K562 (cell line): ENCODE measurements around the gene IL34. TPM values are rescaled to one million over a fixed set of nuclear protein-coding genes. Genes with fewer than 3 reads are reported as not detected.

ENCODE experiments used
- ATAC-seq: fragments of 200-7000 bp; cut with Tn5 transposase; 3 replicates; pipeline ENCODE4 v1.9.1; 2020; ENCODE audit warnings: moderate library complexity
- BruUV-seq: library from RNA; stranded (reverse); fragments of 400-500 nt; replicated peaks from 2 replicates; lab custom pipeline; 2021; lab: Mats Ljungman, UMichigan
- CTCF ChIA-PET: fragments of 300-600 bp; formaldehyde crosslinking; extraction: SDS; loops from one replicate; lab custom pipeline; 2021; ENCODE audit warnings: low intra/inter-chr PET ratio; lab: Yijun Ruan, JAX
- POLR2A ChIA-PET: fragments of 300-600, 350-650 bp; sonication (Branson Sonifier 250); formaldehyde crosslinking; extraction: SDS; loops from one replicate; lab custom pipeline; 2021; ENCODE audit warnings: antibody characterized with exemption, inconsistent platforms; lab: Yijun Ruan, JAX
- DNase-seq, 4 experiments: peaks; one replicate each; pipeline versions ENCODE4 v3.0.0 to v3.0.0-alpha.2; 2011 to 2018; ENCODE audit warnings: low spot score in 3 of 4, mixed read lengths in 3 of 4; ENCODE audit errors: extremely low read depth in 1 of 4
- FAIRE-seq: peaks from 2 replicates; lab custom pipeline; 2011; peaks lifted over from hg19 to GRCh38; lab: Jason Lieb, UNC
- H2AFZ ChIP-seq: 2 replicates; pipeline ENCODE4 v1.6.0; 2011; ENCODE audit warnings: low read depth, low read length, control low read depth, inconsistent platforms
- H3K27ac ChIP-seq: fragments of 200-600 bp; 3 replicates; pipeline ENCODE4 v1.8.0; 2011; ENCODE audit warnings: low read depth, mild to moderate bottlenecking, control low read depth, inconsistent platforms, low read length, moderate library complexity, mixed read lengths; ENCODE audit errors: extremely low read depth
- H3K27me3 ChIP-seq, 2 experiments: fragments of 300-600 bp in 1 of 2; 2 replicates in 1 of 2; 3 replicates in 1 of 2; pipeline versions ENCODE4 v1.6.0 to v1.8.0; 2011; ENCODE audit warnings: inconsistent platforms in 2 of 2, low read length in 2 of 2, mild to moderate bottlenecking in 1 of 2, mixed read lengths in 1 of 2, moderate library complexity in 1 of 2; ENCODE audit not compliant: control insufficient read depth in 2 of 2, insufficient read depth in 2 of 2
- H3K36me3 ChIP-seq: fragments of 300-600 bp; 3 replicates; pipeline ENCODE4 v1.8.0; 2011; ENCODE audit warnings: mild to moderate bottlenecking, low read length, inconsistent platforms; ENCODE audit not compliant: control insufficient read depth, insufficient read depth
- H3K4me1 ChIP-seq, 2 experiments: fragments of 200-600 bp in 1 of 2; replicated peaks in 1 of 2; 2 replicates in 1 of 2; 3 replicates in 1 of 2; pipeline versions ENCODE4 v1.5.1 to v1.8.0; 2011; ENCODE audit warnings: inconsistent platforms in 2 of 2, low read length in 2 of 2, mild to moderate bottlenecking in 1 of 2, mixed read lengths in 1 of 2, moderate library complexity in 1 of 2; ENCODE audit not compliant: control insufficient read depth in 2 of 2, insufficient read depth in 2 of 2
- H3K4me2 ChIP-seq: 2 replicates; pipeline ENCODE4 v1.6.1; 2011; ENCODE audit warnings: low read length, control low read depth, inconsistent platforms, mixed read lengths; ENCODE audit not compliant: insufficient read depth
- H3K4me3 ChIP-seq: fragments of 200-600 bp; sonication (generic), shearing (Covaris generic); 2 replicates; pipeline ENCODE4 v1.5.1; 2016; ENCODE audit warnings: control low read depth, inconsistent platforms
- H3K79me2 ChIP-seq: fragments of 200-600 bp; 3 replicates; pipeline ENCODE4 v1.8.0; 2011; ENCODE audit warnings: low read length, inconsistent platforms; ENCODE audit not compliant: control insufficient read depth, insufficient read depth
- H3K9ac ChIP-seq, 2 experiments: 2 replicates each; pipeline versions ENCODE4 v1.6.0 to v1.6.1; 2011; ENCODE audit warnings: low read depth in 2 of 2, low read length in 2 of 2, control low read depth in 1 of 2, inconsistent platforms in 1 of 2, mild to moderate bottlenecking in 1 of 2, mixed read lengths in 1 of 2; ENCODE audit not compliant: insufficient read depth in 1 of 2
- H3K9me1 ChIP-seq: one replicate; pipeline ENCODE4 v1.6.0; 2011; ENCODE audit warnings: inconsistent platforms, mild to moderate bottlenecking, low read length, moderate library complexity; ENCODE audit not compliant: control insufficient read depth, insufficient read depth
- H3K9me3 ChIP-seq: replicated peaks from 2 replicates; pipeline ENCODE4 v1.5.1; 2011; ENCODE audit warnings: low read depth, low read length, inconsistent platforms; ENCODE audit not compliant: control insufficient read depth, insufficient read depth
- H4K20me1 ChIP-seq: replicated peaks from 2 replicates; pipeline ENCODE4 v1.6.1; 2011; ENCODE audit warnings: low read length, inconsistent platforms, mixed read lengths; ENCODE audit not compliant: control insufficient read depth, insufficient read depth
- BRD9 ChIP-seq: fragments of 450-650 bp; IDR thresholded peaks from 2 replicates; pipeline ENCODE4 v1.6.1; 2018; ENCODE audit warnings: low read depth; ENCODE audit not compliant: partially characterized antibody
- BRF1 ChIP-seq: IDR thresholded peaks from 3 replicates; pipeline ENCODE4 v1.6.1; 2011; ENCODE audit warnings: borderline replicate concordance, mild to moderate bottlenecking; ENCODE audit not compliant: insufficient read length; ENCODE audit errors: extremely low read depth
- CHD2 ChIP-seq: IDR thresholded peaks from 2 replicates; pipeline ENCODE4 v1.6.1; 2011; ENCODE audit warnings: low read depth, low read length
- EWSR1 ChIP-seq: fragments of 450-650 bp; IDR thresholded peaks from 2 replicates; pipeline ENCODE4 v1.6.1; 2018; ENCODE audit warnings: borderline replicate concordance, mild to moderate bottlenecking, low read depth, moderate library complexity; ENCODE audit not compliant: partially characterized antibody
- HLTF ChIP-seq: fragments of 450-650 bp; IDR thresholded peaks from 2 replicates; pipeline ENCODE4 v1.6.1; 2016
- NCOA6 ChIP-seq: fragments of 450-650 bp; IDR thresholded peaks from 2 replicates; pipeline ENCODE4 v1.6.1; 2017; ENCODE audit warnings: mild to moderate bottlenecking
- PTRF ChIP-seq: fragments of 450-650 bp; IDR thresholded peaks from 2 replicates; pipeline ENCODE4 v1.6.1; 2016; ENCODE audit warnings: mild to moderate bottlenecking, missing genetic modification characterization, missing compliant biosample characterization
- SMAD3 ChIP-seq: fragments of 450-650 bp; formaldehyde crosslinking; conservative IDR thresholded peaks from 2 replicates; pipeline ENCODE4 v1.4.0; 2020; ENCODE audit warnings: mild to moderate bottlenecking
- SRSF7 ChIP-seq: fragments of 200-400 bp; formaldehyde crosslinking; optimal IDR thresholded peaks from 2 replicates; pipeline ENCODE3; 2017; ENCODE audit warnings: mild to moderate bottlenecking, low read depth, low read length
- WGBS: fragments of 100-300 bp; shearing (Covaris generic); methylation state at CpG from one replicate; pipeline ENCODE4 v1.1.6; 2016; ENCODE audit warnings: low coverage, mixed read lengths; ENCODE audit not compliant: insufficient coverage; ENCODE audit errors: missing lambda C conversion rate; 5-methylcytosine and 5-hydroxymethylcytosine counted together
- in situ Hi-C: fragments of 300-500 bp; cut with MboI; formaldehyde crosslinking; loops from 4 replicates; pipeline ENCODE4 v1.15.0; 2018; ENCODE audit warnings: inconsistent platforms, mixed read lengths
- intact Hi-C: fragments of 100-400 bp; cut with micrococcal nuclease; formaldehyde crosslinking; loops from 2 replicates; pipeline ENCODE4 v1.14.2; 2022
- polyA plus RNA-seq, 8 experiments: library from polyadenylated mRNA; depleted of rRNA in 4 of 8; stranded (reverse) in 5 of 8; unstranded in 3 of 8; fragments of >200 nt; fragmentation: Nextera tagmentation in 2 of 8; fragmentation: Illumina TruSeq in 1 of 8; extraction: Ambion mirVana in 2 of 8; extraction: Trizol in 1 of 8; gene quantifications; 2 replicates each; pipeline versions ENCODE4 v1.2.1 to v1.2.3, GENCODE V29; 2011 to 2014; ENCODE audit warnings: inconsistent platforms in 1 of 8, missing spikeins in 1 of 8
- total RNA-seq, 7 experiments: library from RNA; depleted of rRNA in 6 of 7; stranded (reverse); fragments of >200 nt in 6 of 7; fragmentation: Illumina TruSeq in 2 of 7; extraction: Trizol in 2 of 7; gene quantifications; 2 replicates each; pipeline versions ENCODE4 v1.2.1 to v1.2.3, GENCODE V29; 2011 to 2021; ENCODE audit warnings: low replicate concordance in 1 of 7

The IL34 gene
- total and polyA plus RNA-seq, 9 of the 15 experiments (the other 6 are each of a cell fraction or from before 2014, with no cell fraction given): 0.07 to 0.18 (median 0.10) TPM; not detected in 6

DNA sequence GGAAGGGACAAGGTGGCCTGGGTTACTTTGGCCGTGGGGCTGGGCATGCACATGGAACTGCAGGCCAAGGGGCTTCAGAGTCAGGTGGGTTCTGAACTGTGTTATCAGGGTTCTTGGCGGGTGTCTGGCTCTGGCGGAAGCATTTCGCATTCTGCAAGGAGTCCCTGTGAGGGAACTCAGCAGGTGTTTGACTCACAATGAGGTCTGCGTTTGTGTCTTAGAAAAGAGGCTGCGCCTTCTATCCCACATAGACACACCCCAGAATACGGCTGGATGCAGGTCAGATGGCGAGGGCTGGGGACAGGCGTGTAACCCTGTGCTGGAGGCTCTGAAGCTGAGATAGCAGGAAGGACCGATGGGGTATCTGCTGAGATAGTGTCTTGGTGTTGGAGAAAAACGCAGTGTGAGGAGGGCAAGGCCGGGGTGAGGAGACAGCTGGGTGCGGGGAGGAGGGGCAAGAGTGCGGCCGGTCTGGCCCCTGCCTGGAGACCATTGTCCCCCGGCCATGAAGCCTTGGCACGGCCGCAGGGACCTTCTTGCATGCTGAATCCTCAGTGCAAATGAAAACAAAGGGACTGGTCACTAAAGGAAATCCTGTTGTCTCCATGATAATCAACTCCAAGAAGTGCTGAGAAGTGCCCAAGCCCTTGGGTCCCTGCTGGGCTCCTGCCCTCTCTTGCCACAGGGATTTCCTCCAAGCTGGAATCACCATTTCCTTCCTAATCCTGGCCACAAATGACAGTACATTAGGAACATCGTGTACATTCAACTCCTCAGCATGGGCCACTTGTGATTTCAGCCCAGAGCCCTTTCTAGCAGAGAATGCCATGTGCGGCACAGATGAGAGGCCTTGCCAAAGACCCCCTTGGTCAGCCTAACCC lies 62.2 kb downstream of the IL34 start (continued):
- no peak for TF ChIP-seq BRF1

DNA sequence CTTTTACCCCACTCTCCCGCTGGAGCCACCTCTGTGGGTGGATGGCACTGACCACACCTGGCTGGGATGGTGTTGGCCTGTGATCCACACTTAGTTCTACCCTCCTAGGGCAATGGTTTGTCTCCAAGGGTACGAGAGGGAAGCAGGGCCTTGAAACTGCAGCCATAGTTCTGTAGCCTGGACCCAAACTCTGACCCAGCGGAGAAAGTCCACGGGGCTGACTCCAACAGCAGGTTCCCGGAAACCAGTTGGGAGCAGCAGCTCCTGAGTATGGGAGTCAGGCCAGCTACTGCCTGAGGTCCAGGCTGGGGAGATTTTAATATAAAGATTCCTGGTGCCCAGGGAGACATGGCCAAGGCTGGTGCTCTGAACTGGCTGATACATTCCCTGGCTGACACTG lies 63.1 kb downstream of the IL34 start:
- Histone ChIP-seq H3K4me3 (no peak overlapping the region), H3K4me2 (no peak overlapping the region), H2AFZ (no peak overlapping the region), H3K79me2 (no peaks in the 10 kb centered on the region), H3K9me3 (no peaks in the 10 kb centered on the region), H3K27me3 (no peaks in the 10 kb centered on the region), H3K27ac (no peak overlapping the region), H3K9me1 (no peaks in the 10 kb centered on the region), H4K20me1 (no peaks in the 10 kb centered on the region), H3K4me1 (peaks cover 0 to 13% of the 10 kb centered on the region in 2 experiments; a peak in 2 of 5 replicates), H3K9ac (no peak overlapping the region), H3K36me3 (peaks cover 3% of the 10 kb centered on the region; the same call in 1 of the 3 replicates)
- TF ChIP-seq CHD2 (no peak), SRSF7 (no peak), PTRF (tag) (no peak), NCOA6 (no peak), SMAD3 (CRISPR knock-in tag) (no peak), HLTF (no peak), EWSR1 (no peak), BRD9 (no peak)
- WGBS: 80% methylated on average over 5 of the region's 5 CpGs
- no TSS peak for BruUV-seq
- FAIRE-seq: no peak
- POLR2A ChIA-PET: interaction anchor here (1.3 kb wide), 1 partner anchor 41 kb away, joined by 4 read pairs; no protein-coding TSS in a partner anchor
- no peak for DNase-seq
- in situ Hi-C loops: no loop called here
- ATAC-seq: no peak
- CTCF ChIA-PET: no interaction called here
- intact Hi-C loops: no loop called here
